GM18907 (cell line): Measurements from ENCODE around the gene ZNF628.
A peak's percentile ranks its signal among the peaks of the same experiment; 100 is the strongest.
"Not testable (repeated sequence)": the region's sequence is repeated elsewhere in the genome, so short reads cannot be mapped to it uniquely, and the experiment has no call there.

Experiments used
- ATAC-seq: cut with Tn5 transposase; IDR thresholded peaks from one replicate; pipeline ENCODE4 v1.9.1; 2021; ENCODE audit warnings: mild to moderate bottlenecking, moderate library complexity; ENCODE audit not compliant: unreplicated experiment

The ZNF628 gene

DNA sequence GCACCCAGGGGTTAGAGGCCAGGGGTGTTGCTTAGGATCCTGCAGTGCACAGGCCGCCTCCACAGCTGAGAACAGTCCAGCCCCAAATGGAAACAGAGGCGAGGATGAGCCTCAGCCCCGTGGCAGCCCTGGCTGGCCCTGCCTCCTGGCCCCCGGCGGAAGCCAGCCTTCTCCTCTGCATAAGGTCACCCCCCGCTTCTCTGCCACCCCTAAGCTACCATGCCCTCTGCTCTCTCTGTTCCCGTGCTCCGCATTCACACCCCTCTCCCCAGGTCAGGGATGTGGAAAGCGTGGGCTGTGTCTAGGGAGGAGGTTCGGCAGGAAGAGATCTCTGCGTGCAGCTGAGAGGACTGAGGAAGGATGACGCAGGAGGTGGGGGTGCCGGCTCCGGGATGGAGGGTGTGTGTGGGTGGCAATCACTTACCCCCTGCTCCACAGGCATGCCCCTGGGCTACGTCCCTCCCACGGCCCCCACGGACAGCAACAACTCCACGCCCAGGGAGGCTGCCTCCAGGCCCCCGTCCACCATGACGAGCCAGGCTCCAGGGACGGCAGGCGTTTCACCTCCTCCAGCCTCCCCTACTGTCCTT, 17.9 kb downstream of the ZNF628 start:
- no peak for ATAC-seq

DNA sequence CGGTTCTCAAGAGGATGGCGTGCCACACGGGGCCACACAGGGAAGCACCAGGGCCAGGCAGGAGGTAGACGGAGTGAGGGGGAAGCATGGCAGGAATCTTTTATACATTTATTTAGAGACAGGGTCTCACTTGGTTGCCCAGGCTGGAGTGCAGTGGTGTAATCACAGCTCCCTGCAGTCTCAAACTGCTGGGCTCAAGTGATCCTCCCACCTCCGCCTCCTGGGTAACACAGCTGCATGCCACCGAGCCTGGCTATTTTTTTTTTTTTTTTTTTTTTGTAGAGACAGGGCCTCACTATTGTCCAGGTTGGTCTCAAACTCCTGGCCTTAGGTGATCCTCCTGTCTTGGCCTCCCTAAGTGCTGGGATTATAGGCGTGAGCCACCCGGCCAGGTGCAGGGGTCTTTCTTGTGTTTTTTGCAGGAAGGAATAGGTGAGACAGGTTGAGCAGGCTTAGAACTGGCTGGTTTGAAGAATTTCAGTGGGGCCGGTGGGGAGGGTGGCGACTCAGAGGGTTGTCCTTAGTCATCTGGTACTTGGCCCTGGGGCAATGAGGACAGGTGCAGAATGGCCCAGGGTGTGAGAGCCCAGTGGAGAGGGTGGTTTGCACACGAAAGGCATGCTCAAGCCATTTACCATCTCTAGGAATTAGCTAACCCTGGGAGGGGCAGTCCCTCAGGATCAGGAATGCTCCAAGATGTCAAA, 19.4 kb downstream of the ZNF628 start:
- ATAC-seq = no peak

DNA sequence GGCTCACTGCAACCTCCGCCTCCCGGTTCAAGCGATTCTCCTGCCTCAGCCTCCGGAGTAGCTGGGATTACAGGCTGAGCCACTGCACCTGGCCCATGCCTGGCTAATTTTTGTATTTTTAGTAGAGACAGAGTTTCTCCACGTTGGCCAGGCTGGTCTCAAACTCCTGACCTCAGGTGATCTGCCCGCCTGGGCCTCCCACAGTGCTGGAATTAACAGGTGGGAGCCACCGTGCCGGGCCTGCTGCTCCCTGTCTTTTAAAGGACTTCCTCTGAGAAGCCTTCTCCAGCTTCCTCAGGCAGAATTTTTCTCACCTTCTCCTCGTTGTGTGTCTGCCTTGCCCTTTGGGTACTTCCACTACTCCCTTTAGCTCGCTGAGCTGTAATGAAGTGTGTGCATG, 20.4 kb downstream of the ZNF628 start:
- not testable (repeated sequence) for ATAC-seq

DNA sequence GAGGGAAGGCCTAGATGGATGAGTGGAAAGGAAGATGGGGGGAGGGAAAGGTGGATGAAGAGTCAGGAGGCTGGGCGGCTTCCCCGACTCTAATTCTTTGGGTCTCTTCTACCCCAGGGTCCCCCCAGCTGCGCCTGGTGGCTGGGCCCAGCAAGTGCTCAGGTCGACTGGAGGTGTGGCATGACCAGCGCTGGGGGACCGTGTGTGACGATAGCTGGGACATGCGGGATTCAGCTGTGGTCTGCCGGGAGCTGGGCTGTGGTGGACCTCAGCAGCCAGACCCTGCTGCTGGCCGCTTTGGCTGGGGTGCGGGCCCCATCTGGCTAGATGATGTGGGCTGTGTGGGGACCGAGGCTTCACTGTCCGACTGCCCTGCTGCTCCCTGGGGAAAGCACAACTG, 21.3 kb downstream of the ZNF628 start:
- no peak for ATAC-seq

DNA sequence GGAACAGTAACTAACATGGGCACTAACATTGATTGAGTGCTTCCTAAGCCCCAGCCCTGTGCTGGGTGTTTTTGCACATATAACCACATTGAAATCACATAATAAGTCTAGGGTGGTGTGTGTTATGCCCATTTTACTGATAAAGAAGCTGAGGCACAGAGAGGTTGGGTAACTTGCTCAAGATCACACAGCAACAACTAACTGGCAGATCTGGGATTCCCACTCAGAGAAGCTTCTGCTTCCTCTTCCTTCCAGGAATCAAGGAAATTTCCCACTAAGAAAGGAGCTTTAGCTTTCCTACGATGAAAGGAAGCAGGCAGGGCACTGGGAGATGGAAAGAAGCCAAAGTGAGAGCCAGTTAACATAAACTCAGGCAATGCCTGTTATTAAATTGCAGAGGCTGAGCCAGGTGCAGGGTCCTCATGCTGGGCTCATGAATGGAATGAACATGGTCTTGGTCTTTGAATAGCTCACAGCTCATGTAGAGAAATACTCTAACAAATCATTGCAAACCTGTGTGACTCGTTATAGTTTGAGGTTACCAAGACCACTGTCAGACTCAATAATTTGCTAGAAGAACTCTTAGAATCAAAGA, 21.9 kb downstream of the ZNF628 start:
- ATAC-seq = no peak

DNA sequence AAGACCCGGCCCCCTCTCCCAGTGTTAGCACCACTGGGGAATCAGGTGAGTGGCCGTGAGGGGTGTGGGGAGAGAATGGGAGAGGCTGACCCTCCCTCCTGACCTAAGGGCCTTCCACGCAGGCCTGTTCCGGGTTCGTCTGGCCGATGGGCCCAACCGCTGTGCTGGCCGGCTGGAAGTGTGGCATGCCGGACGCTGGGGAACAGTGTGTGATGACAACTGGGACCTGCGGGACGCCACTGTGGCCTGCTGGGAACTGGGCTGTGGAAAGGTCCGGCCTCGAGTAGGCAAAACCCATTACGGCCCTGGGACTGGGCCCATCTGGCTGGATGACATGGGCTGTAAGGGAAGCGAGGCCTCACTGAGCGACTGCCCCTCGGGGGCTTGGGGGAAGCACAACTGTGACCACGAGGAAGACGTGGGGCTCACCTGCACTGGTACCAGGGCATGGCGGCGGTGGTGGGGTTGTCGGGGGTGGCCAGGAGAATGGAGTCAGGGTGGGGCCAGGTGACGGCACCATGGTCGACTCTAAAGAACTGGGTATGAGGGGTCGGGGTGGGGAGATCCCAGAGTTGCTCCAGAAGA, 24.0 kb downstream of the ZNF628 start:
- no peak for ATAC-seq

DNA sequence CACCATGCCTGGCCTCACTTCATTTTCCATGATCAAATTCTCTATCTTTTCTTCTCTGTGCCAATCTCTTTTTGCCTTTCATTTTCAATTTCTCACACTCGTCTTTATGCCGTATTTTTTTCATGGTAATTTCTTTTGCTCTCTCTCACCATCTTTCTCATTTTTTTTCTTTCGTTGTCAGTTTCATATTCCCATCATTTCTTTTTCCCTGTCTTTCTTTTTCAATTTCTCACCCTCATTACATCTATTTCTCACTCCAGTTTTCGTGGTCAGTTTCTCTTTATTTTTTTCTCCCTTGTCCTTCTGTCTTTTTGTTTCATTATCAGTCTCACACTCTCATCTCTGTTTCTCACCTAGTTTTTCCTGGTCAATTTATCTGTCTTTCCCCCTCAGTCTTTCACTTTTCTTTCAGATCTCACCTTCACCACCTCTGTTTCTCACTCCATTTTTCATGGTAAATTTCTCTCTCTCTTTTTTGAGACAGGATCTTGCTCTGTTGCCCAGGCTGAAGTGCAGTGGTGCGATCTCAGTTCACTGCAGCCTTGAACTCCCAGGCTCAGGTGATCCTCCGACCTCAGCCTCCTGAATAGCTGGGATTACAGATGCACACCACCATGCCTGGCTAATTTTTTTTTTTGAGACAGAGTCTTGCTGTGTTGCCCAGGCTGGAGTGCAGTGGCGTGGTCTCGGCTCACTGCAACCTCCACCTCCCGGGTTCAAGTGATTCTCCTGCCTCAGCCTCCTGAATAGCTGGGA, 26.0 kb downstream of the ZNF628 start:
- ATAC-seq = no peak

DNA sequence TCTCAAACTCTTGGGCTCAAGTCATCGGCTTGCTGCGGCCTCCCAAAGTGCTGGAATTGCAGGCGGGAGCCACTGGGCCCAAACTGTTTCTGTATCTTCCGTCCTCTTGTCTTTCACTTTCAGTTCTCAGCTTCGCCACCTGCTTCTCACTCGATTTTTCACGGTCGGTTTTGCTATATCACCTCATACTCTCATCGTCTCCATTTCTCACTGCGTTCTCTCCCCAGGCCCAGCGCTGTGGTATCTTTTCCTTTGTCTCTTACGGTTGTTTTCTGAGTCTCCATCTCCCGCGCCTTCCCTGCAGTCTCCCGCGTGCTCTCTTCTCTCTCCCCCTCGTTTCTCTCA, 26.7 kb downstream of the ZNF628 start:
- ATAC-seq = no peak

DNA sequence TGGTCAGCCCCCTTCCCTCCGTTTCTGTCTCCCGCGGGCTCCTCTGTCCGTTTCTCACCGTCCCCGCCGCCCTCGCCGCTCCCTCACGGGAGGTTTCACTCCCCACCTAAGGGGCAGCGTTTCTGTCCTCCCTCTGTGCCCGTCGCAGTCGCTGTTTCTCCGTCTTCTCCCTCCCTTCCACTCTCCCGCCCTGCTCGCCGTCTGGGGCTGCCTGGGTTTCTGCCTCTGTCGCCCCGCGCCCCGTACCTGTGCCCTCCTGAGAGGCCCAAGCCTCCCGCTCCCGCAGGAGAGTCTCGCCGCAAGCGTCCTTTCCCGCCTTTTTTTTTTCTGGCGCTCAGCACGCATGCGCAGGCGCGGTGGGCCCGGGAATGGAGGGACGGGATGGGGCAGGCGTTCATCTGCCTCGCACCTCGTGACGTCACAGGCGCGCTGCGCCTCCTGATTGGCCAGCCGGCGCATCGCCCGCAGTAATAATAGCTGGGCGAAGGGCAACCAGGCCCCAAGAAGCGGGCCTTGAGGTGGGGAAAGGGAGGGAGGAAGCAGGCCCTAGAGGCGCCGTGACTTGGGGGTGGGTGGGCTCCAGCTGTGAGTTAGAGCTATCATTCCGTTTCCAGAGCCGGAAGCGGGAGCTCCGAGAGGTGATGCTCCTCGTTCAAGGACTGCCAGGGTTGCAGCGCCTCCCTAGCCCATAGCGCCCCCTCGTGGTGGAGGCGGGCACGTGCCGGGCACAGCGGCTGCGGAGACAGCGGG, 27.3 kb downstream of the ZNF628 start:
- peak; percentile 88 for ATAC-seq

DNA sequence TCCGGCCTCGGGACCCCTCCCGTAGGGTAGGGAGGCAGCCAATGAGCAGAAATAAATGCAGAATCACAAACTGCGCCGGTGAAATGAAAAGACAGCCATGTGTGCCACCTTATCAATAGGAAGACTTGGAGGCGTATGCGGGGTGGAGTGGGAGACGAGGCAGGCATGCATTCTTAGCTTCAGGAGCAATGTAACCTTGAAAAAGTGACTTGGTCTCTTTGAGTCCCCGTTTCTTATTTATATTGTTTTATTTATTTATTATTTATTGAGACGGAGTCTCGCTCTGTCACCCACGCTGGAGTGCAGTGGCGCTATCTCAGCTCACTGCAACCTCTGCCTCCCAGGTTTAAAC, 27.8 kb downstream of the ZNF628 start:
- no peak for ATAC-seq

DNA sequence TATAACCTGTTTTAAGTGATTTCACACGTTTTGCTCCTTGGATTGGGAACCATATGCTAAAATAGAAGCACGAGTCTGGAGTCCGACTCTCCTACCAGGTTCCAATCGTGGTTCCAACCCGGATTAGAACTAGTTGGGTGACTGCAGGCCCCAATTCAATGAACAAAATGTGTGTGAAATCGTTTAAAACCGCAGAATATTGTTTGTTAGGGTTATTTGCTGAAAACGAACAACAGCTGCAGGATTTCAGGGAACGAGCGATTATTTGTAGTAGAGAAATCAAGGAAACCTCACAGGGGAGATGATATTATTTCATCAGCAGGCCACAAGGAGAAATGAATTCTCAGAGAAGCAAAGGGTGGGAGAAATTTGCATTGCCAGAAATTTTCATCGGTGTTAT, 28.6 kb downstream of the ZNF628 start:
- ATAC-seq = no peak

DNA sequence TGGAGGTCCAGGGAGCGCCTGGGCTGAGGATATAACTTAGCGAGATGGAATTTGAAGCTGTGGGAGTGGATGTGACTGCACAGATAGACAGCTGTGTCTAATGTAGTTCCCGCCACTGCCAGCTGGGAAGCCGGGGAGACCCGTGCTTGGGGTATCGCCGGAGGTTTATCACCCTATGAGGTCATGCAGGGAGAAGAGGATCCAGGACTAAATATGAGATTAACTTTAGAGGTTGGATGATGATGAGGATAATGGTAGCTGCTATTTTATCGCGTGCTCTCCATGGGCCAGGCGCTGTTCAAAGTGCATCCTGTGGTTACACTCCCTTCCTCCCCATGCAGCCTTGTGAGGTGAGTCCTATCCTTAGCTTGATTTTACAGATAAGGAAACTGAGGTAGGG, 31.7 kb downstream of the ZNF628 start:
- no peak for ATAC-seq

DNA sequence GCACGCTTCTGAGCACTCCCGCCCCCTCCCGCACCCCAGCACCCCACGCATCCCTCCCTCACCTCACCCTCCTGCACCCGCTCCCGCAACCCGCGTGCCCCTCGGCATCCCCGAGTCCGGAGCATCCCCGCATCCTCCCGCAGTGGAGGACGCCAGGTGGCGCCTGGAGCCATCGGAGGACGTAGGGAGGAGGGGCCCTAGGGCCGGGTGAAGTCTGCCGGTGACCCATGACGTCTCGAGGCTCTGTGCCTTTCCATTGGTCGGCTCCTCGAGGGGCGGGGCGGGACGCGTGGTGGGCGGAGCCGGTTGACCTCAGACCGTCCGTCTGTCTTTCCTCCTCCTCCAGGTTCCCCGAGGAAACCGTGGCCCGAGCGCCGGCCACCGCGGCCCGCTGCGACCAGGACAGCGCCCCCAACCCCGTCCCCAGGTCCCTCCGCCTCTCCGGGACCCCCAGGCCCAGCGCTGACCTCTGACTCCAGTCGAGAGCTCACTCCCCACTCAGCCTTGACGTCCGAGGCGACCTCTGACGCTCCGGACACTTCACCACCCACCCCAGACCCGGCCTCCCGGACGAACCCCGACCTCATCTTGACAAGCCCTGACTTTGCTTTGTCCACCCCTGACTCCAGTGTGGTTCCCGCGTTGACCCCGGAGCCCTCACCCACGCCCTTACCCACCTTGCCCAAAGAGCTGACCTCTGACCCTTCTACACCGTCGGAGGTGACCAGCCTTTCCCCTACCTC, 40.6 kb downstream of the ZNF628 start:
- peak; percentile 99 for ATAC-seq

DNA sequence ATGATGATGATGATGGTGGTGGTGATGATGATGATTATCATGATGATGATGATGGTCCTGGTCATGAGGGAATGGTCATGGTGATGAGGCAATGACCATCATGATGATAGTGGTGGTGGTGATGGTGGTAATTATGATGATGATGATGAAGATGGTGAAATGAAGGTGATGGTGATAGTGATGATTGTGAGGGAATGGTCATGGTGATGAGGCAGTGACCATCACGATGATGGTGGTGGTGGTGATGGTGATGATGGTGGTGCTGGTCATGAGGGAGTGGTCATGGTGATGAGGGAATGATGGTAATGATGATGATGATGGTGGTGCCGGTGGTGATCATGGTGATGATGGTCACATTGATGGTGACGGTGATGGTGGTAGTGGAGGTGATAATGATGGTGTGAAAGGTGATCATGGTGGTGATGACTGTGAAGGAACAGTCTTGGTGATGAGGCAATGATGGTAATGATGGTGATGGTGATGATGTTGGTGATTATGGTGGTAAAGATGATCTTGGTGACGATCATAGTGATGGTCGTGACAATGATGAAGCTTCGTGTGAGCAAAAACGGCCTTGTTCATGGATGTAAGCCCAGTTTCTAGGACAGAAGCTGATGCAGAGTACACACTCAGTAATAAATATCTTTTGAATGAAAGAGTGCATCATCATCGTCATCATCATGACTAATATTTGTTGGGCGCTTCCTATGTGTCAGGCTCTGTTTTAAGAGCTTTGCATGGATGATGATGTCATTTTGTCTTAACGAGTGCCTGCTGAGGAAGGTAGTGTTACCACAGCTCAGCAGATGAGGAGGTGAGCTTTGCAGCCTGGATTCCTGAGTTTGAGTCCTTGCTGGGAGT, 43.3 kb downstream of the ZNF628 start:
- no peak for ATAC-seq

DNA sequence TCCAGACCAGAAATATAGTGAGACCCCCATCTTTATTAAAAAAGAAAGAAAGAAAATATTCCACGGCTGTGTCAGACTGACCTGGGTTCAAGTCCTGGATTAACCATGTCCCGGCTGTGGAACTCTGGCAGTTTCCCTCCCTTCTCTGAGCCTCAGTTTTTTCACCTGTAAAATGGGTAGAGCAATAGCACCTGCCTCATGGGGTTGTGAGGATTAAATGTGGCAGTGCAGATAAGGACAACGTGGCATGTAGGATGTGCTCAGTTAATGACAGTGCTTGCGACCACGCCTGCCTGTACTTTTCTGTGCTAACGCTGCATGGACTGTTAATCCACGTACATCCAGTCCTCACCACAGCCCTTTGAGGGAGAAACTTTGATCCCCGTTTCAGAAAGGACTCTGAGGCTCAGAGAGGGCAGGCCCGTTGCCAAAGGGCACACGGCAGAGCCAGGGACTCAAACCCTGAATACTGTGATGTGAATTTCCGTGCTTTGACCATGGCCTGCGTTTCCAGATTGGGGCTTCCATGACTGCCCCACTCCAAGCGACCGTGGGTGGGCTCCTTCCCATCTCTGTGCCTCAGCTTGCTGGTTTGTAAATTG, 44.4 kb downstream of the ZNF628 start:
- ATAC-seq = no peak

DNA sequence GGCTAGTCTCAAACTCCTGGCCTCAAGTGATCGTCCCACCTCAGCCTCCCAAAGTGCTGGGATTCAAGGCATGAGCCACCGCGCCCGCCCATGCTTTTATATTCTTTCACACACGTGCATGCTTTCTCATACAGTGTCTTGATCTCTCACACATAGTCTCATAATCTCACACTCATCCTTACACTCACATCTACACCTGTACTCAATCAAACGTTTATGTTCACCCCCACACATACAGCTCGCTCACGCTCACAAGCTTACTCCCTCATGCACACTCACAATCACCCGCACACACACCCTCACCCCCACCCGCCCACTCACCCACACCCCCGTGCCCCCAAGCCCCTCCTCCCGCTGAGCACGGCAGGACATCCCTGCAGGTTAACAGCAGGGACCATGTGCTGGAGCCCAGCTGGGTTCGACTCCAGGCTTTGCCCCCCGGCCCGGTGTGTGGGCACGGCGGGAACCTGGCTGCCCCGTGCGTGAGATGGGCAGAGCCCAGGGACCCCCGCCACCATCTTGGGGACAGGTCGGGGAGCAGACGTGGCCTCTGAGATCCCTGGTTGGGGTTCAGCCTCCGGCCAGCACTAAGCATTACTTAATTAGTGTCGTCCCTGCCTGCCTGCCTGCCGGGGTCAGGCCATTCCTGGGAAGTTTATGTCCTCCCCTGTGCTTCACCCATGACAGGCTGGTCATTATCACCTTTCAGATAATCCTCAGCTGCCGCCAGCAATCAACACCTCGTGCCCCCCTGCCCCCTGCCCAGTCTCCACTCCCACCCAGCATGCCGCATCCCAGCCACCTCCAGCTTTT, 49.1 kb downstream of the ZNF628 start:
- no peak for ATAC-seq

DNA sequence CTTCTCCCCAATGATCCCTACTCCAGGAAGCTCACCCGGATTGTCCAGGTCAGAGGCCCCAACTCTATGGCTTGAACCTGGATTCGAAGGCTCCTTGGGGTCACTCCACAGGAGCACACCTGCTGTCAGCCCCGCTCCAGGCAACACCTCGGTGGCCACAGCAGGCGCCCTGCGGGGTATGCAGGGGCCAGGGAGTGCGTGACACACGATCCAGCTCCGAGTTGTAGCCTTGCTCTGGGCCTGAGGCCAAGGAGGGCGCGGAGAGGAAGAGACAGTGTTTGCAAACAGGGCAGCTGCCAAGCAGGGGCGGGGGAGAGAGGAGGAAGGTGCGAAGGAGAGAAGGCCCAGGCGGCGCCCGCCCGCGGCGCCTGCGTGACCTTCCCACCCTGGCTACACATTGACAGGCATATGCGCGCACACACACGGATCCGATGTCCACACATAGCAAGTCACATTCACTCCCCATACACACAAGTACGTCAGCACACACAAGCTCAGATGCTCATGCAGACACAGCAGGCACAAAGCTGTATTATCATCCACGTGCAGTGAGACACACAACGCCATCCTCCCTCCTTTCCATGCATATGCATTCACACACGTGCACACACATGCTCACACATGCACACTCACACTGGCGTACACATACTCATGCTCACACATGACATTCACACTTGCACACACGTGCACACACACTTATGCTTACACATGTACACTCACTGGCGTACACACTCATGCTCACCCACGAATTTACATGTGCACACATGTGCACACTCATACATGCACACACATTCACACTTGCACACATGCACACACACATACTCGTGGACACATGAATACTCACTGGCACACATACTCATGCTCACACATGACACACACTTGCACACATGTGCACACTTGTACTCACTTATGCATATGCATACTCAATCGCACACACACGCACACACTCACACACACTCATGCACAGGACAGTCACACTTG, 50.1 kb downstream of the ZNF628 start:
- ATAC-seq = no peak
